ENCODE results near the gene MRPL37.
"Not testable (repeated sequence)": the region's sequence is repeated elsewhere in the genome, so short reads cannot be mapped to it uniquely, and the experiment has no call there.

The MRPL37 gene

GRCh38 chr1:54199765-54200518 is at the start of gene MRPL37, which contains the start of gene CYB5RL:
TSS of gene MRPL37 (plus strand) at chr1:54200167. CDS start at chr1:54200244, 77 bp downstream.
TSS of gene CYB5RL (minus strand) at chr1:54200030. CDS start at chr1:54195616, 4,414 bp downstream.
- FAIRE-seq = peak; percentile 97
- peak; percentile 94 for DNase-seq (ENCODE audit: insufficient read length, low spot score)

DNA sequence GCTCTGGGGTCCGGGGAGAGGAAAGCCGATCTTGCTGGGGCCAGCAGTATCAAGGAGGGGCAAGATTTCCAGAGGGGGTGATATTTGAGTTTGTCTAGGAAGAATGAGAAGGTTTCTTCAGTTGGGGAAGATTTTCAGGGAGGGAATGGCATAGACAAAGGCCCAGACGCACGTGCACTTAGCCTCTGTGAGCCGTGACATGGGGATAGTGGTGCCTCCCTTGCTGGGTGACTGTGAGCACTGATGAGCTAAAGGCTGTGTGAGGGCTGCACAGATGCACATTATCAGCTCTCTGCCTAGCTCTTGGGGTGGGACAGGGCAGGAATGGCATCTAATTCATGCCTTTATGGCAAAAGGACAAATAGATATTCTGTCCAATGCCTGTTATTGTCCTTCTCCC is 49.0 kb upstream of the MRPL37 start:
- DNase-seq (ENCODE audit: insufficient read length, low spot score) (no peak), FAIRE-seq (no peak)

DNA sequence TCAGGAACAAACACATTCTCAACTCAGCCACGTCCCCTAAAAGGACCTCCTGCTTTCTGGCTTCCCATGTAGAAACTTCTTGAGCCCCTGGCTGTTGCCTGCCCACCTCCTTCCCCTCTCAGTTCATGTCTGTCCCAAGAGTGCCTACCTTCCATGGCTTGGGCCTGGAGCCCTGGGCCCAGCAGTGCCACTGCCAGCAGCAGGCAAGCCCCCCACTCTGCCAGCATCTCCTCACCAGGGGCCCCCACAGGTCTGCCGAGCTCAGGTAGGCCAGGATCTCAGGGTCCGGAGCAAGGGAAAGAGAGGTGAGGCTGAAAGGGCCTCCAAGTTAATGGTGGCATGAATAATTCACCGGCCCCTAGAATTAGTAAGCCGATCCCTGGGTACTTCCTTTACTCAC is 47.3 kb upstream of the MRPL37 start, which contains the start of gene CDCP2:
CDCP2 (minus strand) TSS at position 305 of the 400 bp plus-strand sequence; CDS start at position 227, 78 bp downstream.
- DNase-seq (ENCODE audit: insufficient read length, low spot score) (no peak), FAIRE-seq (no peak)

DNA sequence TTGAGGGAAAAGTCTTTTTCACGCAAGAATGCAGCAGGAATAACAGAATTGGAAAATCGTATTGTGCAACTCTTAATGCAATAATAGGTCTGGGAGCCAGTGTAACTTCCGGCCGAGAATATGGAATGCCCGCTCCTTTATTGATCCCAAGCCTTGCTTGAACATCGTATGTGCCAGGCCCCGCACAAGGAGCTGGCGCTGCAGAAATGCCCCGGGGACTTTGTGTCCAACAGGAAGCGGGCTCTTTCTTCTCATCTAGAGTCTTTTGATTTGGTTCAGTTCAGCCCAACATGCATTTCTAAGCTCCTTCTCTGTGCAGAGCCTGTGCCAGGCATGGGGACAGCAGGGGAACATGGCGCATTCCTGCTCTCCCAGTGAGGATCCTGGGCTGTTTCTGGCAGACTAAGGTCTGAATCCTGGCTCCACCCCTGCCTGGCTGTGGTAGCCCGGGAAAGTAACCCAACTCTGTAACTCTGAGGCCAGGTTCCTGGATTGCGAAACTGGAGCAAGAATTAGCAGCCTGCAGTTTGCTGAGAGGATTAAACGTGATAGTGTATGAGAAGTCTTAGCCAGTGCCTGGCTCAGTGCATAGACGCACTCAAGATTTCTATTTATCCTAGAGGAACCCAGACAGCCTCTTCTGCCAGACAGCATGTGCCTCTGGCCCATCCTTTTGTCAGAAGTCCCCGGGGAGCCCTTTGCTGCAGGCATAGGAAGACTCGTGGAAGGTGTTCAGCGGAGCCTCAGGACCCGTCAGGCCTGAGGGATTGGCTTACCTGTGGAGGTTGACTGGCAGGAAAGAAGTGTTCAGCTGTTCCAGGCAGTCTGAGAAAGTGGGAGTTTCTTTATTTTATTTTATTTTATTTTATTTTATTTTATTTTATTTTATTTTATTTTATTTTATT is 46.2 kb upstream of the MRPL37 start:
- FAIRE-seq (no peak), DNase-seq (ENCODE audit: insufficient read length, low spot score) (no peak)

DNA sequence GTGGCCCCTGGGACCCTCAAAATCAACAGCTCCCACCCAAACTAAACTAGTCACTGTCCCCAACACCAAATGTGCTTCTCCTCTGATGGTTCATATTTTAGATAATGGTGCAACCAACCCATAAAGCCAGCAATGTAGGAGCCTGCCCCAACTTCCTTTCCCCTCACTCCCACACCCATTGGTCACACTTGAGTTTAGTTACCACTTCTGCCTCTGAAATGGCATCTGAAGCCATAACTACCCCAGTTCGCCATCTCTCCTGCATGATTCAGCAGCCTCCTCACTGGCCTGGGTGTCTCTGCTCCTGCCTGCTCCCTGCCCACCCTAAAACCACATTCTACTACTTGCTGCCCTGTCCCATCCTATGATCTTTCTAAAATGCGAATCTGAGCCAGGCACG is 43.8 kb upstream of the MRPL37 start:
- DNase-seq (ENCODE audit: insufficient read length, low spot score) (no peak), FAIRE-seq (no peak)

GRCh38 chr1:54156986-54157385 is 43.0 kb upstream of the MRPL37 start:
- FAIRE-seq = no peak
- no peak for DNase-seq (ENCODE audit: insufficient read length, low spot score)

GRCh38 chr1:54157401-54157800 is 42.6 kb upstream of the MRPL37 start:
- FAIRE-seq = no peak
- no peak for DNase-seq (ENCODE audit: insufficient read length, low spot score)

DNA sequence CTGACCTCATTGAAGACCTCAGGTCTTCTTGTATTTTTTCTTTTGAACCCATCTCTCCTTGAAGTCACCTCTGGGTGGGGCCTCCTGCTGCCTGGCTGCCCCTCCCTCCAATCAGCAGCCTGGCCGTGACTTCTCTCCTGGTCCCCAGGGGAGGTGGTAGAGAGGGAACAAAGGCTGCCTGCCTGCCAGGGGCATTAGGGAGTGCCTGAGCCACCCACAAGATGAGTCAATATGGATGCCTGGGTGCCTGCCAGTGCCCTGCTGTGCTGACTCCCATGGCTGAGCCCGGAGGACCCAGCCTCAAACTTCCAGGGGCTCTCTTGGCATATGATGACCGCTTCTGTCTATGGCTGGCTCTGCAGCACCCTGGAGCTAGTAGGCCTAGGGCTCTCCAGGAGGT is 41.9 kb upstream of the MRPL37 start:
- no peak for FAIRE-seq
- no peak for DNase-seq (ENCODE audit: insufficient read length, low spot score)

- DNase-seq (ENCODE audit: insufficient read length, low spot score) (no peak), FAIRE-seq (no peak)
These were observed 40.1 kb upstream of the MRPL37 start for GRCh38 chr1:54159733-54160316.

DNA sequence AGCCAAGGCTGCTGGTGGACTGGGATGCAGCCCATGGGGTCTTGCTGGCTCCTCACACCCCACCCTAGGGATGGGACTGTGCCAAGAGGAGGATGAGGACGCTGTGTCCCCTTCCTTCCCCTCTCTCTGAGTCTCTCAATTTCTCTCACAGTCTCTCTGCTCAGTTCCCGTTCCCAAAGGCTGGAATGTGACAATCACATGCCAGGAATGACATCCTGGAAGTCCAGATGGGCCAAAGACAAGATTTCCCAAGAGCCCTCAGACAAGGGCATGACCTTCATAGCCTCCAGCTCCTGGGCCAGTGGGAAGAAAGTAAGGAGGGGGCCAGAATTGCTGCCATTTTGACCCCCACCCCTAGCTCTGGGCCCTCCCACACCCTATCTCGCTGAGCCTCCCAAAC is 39.6 kb upstream of the MRPL37 start:
- FAIRE-seq = no peak
- DNase-seq (ENCODE audit: insufficient read length, low spot score) = no peak

- FAIRE-seq (no peak), DNase-seq (ENCODE audit: insufficient read length, low spot score) (no peak)
These were observed 38.3 kb upstream of the MRPL37 start for GRCh38 chr1:54161495-54162168.

GRCh38 chr1:54163051-54163450 is 36.9 kb upstream of the MRPL37 start:
- no peak for DNase-seq (ENCODE audit: insufficient read length, low spot score)
- no peak for FAIRE-seq

GRCh38 chr1:54163573-54163972 is 36.4 kb upstream of the MRPL37 start:
- DNase-seq (ENCODE audit: insufficient read length, low spot score) (no peak), FAIRE-seq (no peak)

DNA sequence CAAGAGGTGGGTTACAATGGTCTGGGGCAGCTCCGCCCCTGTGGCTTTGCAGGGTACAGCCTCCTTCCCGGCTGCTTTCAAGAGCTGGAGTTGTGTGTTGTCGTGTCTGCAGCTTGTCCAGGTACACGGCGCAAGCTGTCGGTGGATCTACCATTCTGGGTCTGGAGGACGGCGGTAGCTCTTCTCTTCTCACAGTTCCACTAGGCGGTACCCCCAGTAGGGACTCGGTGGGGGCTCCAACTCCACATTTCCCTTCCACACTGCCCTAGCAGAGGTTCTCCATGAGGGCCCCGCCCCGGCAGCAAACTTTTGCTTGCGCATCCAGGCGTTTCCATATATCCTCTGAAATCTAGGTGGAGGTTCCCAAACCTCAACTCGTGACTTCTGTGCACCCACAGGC is 34.8 kb upstream of the MRPL37 start:
- FAIRE-seq (no peak), DNase-seq (ENCODE audit: insufficient read length, low spot score) (no peak)

DNA sequence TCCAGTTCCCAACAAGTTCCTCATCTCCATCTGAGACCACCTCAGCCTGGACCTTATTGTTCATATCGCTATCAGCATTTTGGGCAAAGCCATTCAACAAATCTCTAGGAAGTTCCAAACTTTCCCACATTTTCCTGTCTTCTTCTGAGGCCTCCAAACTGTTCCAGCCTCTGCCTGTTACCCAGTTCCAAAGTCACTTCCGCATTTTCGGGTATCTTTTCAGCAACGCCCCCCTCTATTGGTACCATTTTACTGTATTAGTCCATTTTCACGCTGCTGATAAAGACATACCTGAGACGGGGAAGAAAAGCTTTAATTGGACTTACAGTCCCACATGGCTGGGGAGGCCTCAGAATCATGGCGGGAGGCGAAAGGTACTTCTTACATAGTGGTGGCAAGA is 33.6 kb upstream of the MRPL37 start:
- not testable (repeated sequence) for FAIRE-seq; DNase-seq (ENCODE audit: insufficient read length, low spot score)

GRCh38 chr1:54167422-54168139 is 32.4 kb upstream of the MRPL37 start:
- DNase-seq (ENCODE audit: insufficient read length, low spot score) (no peak), FAIRE-seq (no peak)

DNA sequence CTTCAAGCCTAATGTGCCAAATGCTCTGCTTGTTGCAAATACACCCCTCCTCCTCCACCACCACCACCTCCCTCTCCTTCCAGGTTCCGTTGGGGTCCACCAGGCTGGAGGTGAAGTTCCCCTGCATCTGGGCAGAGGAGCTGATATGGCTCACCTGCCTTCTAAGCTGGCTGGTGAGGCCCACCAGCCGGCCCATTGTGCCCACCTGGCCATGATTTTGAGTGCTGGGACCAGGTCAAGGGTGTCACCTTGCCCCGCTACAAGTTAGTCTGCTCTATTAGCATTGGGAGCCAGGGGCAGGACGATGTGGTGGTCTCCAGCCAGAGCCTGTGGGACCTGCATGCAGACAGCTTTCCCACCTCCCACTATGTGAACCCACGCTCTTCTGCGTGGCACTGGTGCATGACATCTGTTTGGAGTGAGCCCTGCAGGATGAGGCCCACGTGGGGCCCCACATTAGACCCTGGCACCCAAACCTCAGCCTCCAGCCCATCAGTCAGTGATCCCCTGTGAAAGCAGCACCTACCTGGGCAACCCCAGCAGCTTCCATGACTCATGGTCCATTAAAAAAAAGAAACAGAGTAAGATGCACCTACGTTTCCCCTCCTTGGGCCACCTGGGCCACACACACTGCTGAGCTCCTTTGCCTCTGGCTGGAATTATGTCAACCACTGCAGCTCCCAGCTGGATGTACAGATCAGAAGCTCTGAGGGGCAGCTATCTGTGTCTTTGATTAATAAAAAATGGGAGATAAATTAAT is 31.6 kb upstream of the MRPL37 start:
- FAIRE-seq (no peak), DNase-seq (ENCODE audit: insufficient read length, low spot score) (no peak)

DNA sequence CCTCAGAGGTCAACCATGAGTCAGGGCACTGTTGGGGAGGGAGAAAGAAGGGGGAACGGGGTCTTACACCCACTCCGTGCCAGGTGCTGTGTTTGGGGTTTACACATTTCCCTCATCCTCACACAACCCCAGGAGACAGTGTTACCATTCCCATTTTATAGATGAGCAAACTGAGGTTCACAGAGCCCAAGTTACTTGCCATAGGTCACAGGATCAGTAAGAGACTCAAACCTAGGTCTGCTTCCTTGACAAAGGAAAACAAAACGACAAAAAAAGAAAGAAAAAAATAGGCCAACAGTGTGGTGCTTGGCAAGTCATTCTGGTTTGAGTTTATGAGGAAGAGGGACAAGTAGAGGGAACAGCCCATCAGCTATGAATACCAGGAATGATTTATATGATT is 30.9 kb upstream of the MRPL37 start:
- no peak for FAIRE-seq
- no peak for DNase-seq (ENCODE audit: insufficient read length, low spot score)

DNA sequence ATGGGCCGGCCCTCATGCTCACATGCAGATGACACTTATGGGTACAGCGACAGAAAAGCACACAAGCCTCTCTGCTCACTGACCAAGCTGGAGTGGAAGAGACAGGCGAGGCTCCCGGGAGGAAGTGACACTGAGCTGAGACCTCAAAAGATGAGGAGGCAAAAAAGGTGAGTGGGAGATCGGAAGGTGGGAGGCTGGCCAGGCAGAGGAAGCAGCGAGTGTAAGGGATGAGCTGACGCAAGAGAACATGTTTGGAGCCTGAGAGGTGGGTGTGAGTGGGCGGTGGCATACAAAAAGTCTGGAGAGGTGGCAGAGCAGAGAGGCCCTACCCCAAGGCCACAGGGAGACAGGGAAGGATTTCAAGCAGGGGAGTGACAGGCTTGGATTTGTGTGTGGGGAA is 29.0 kb upstream of the MRPL37 start:
- DNase-seq (ENCODE audit: insufficient read length, low spot score) (no peak), FAIRE-seq (no peak)
